Type B pancreatic cell (in vitro differentiated cells): ENCODE measurements around the gene CSRP3. TPM values are rescaled to one million over a fixed set of nuclear protein-coding genes. Genes with fewer than 3 reads are reported as not detected.

Experiments used
- DNase-seq: peaks from one replicate; pipeline ENCODE4 v3.0.0; 2021; ENCODE audit warnings: mixed read lengths; ENCODE audit not compliant: unreplicated experiment; ENCODE audit errors: extremely low spot score
- H3K27ac Mint-ChIP-seq: 2 replicates; pipeline ENCODE4 v1.8.0; 2021; ENCODE audit warnings: mild to moderate bottlenecking, mixed read lengths
- H3K27me3 Mint-ChIP-seq: 2 replicates; pipeline ENCODE4 v1.8.0; 2021; ENCODE audit warnings: mixed read lengths
- H3K36me3 Mint-ChIP-seq: 2 replicates; pipeline ENCODE4 v1.8.0; 2021; ENCODE audit warnings: mixed read lengths
- H3K4me1 Mint-ChIP-seq: one replicate; pipeline ENCODE4 v1.8.0; 2021; ENCODE audit warnings: mixed read lengths; ENCODE audit not compliant: unreplicated experiment
- H3K4me3 Mint-ChIP-seq: 2 replicates; pipeline ENCODE4 v1.8.0; 2021; ENCODE audit warnings: mild to moderate bottlenecking, mixed read lengths
- H3K9me3 Mint-ChIP-seq: 2 replicates; pipeline ENCODE4 v1.8.0; 2021; ENCODE audit warnings: mixed read lengths
- total RNA-seq: library from RNA; stranded (reverse); gene quantifications from 2 replicates; pipeline ENCODE4 v1.2.1, GENCODE V29; 2021; ENCODE audit warnings: low replicate concordance
- TF ChIP-seq, protein P1 (sequence below): fragments of 200-600 bp; sonication (generic); conservative IDR thresholded peaks from 2 replicates; pipeline ENCODE4 v1.5.0; 2021; ENCODE audit warnings: antibody characterized with exemption, mild to moderate bottlenecking

Gene CSRP3
- total RNA-seq, 1 donor from 2014 or later = not detected

DNA sequence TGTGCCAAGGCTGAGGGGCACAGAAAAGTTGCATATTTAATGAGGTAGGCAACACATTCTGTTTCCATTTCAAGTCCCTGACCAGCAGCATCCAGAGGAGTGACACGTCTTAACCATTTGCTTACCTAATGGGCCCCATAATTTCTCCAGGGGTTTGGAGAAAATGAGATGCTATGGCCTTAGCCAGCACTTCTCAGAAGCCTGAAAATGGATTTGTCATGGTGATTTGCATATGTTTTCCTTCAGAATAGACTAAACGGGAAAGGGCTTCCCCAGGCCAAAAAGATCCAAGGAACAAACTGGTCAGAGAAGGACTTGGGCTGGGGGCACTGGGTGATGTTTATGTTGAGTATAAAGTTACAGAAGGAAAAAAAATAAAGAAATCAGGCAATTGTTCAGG, 16.7 kb downstream of the CSRP3 start:
- TF ChIP-seq, protein P1, sequence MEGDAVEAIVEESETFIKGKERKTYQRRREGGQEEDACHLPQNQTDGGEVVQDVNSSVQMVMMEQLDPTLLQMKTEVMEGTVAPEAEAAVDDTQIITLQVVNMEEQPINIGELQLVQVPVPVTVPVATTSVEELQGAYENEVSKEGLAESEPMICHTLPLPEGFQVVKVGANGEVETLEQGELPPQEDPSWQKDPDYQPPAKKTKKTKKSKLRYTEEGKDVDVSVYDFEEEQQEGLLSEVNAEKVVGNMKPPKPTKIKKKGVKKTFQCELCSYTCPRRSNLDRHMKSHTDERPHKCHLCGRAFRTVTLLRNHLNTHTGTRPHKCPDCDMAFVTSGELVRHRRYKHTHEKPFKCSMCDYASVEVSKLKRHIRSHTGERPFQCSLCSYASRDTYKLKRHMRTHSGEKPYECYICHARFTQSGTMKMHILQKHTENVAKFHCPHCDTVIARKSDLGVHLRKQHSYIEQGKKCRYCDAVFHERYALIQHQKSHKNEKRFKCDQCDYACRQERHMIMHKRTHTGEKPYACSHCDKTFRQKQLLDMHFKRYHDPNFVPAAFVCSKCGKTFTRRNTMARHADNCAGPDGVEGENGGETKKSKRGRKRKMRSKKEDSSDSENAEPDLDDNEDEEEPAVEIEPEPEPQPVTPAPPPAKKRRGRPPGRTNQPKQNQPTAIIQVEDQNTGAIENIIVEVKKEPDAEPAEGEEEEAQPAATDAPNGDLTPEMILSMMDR = no peak
- DNase-seq = no peak
- H3K4me1 Mint-ChIP-seq = peaks cover 8% of the 10 kb centered on the region
- peaks cover 5% of the 10 kb centered on the region for H3K36me3 Mint-ChIP-seq
- H3K9me3 Mint-ChIP-seq = no peaks in the 10 kb centered on the region
- no peaks in the 10 kb centered on the region for H3K27me3 Mint-ChIP-seq
- H3K27ac Mint-ChIP-seq = no peak overlapping the region
- H3K4me3 Mint-ChIP-seq = no peak overlapping the region

DNA sequence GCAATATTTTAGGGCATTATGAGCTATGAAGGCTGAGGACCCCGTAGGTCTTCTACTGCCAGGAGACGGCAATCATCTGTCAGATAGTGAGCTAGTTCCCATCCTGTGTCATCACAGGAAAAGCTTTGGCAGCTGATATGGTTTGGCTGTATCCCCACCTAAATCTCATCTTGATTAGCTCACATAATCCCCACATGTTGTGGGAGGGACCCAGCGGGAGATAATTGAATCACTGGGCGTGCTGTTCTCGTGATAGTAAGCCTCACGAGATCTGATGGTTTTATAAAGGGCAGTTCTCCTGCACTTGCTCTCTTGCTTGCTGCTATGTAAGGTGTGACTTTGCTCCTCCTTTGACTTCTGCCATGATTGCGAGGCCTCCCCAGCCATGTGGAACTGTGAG, 18.1 kb downstream of the CSRP3 start:
- H3K9me3 Mint-ChIP-seq = no peaks in the 10 kb centered on the region
- no peak overlapping the region for H3K4me3 Mint-ChIP-seq
- H3K4me1 Mint-ChIP-seq = peaks cover 8% of the 10 kb centered on the region
- no peak overlapping the region for H3K27ac Mint-ChIP-seq
- no peaks in the 10 kb centered on the region for H3K27me3 Mint-ChIP-seq
- TF ChIP-seq, protein P1 = no peak
- DNase-seq = no peak
- H3K36me3 Mint-ChIP-seq = peaks cover 5% of the 10 kb centered on the region

DNA sequence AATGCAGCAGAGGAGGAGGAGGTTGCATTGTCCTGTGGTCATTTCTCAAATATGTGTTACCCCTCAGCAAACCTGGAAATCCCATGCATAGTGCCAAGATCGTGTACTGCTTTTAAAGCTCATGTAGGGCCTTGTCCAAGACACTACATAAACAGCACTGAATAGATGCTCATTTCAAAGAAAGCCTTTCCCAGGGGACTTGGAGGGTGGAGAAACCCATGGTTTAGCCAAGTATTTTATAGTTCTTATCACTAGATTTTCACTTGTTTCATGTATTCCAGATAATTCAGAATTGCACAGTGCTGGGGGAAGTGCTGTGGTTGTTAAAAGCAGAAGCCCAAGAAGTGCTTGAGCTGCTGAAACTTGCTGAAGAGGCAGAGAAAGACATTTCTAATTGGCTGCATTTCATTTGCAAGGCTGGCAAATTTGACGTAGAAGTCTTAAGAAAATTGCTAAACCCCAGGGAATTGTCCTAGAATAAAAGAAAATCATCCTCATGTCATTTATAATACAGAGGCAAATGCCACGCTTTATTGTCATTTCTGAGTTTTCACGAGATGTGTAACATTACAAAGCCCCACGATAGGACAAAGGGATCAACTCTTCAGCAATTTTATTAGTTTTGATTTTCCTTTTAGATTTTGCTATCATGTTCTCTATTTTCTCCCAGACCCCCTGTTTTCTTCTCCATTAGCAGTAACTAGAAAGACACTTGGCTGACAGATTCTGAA, 20.1 kb downstream of the CSRP3 start:
- Mint-ChIP-seq H3K36me3 (peaks cover 5% of the 10 kb centered on the region), H3K27me3 (no peaks in the 10 kb centered on the region), H3K9me3 (no peaks in the 10 kb centered on the region), H3K4me1 (no peaks in the 10 kb centered on the region), H3K27ac (no peak overlapping the region), H3K4me3 (no peak overlapping the region)
- no peak for DNase-seq
- TF ChIP-seq, protein P1 = no peak

DNA sequence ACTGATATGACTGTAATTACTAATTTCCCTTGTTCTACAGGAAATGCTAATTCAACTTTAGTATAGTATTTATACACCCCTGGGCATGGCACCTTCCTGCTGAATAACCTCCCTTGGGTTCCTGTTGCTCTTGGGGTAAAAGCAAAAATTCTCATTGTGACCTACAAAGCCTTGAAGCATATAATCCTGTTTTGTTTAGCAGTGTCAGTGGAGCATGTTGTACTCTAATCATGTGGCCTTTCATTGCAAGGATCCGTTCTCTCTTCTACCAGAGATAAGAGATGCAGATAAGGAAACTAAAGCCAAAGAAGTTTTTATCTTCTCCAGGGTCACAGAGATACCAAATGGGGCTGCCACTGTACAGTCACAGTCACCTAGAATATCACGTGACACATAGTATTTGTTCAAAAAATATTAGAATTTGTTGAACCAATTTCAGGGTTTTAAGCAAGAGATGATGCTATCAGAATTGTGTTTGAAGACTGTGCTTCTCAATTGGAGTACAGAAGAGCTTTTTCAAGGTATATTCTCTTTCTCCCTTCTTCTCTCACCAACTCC, 25.1 kb downstream of the CSRP3 start:
- TF ChIP-seq, protein P1 = no peak
- peaks cover 31% of the 10 kb centered on the region for H3K36me3 Mint-ChIP-seq
- H3K27me3 Mint-ChIP-seq = no peaks in the 10 kb centered on the region
- DNase-seq = no peak
- H3K9me3 Mint-ChIP-seq = no peaks in the 10 kb centered on the region
- H3K27ac Mint-ChIP-seq = no peak overlapping the region
- H3K4me1 Mint-ChIP-seq = no peaks in the 10 kb centered on the region
- H3K4me3 Mint-ChIP-seq = no peak overlapping the region

DNA sequence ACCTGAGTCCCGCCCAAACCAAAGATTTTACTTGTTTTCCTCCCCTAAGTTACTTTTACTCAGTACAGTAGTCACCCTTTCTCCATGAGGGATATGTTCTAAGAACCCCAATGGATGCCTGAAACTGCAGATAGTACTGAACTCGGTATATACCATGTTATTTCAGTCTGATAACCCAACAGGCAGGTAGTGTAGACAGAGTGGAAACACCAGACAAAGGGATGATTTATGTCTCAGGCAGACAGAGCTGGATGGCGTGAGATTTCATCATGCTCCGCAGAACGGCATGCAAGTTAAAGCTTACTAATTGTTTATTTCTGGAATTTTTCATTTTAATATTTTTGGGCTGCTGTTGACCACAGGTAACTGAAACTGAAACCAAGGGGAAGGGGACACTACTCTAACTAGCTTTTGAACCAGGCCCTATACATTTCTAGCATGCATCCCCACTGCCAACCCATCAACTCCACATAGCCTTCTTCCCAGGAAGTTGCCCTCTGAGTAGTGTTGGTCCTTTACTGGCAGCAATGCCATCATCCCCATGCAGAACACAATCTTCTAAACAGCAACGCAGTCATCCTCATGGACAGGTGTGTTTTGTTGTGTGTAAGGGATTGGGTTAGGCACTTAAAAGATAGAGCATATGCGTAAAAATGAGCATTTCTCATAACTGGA, 27.7 kb downstream of the CSRP3 start:
- H3K36me3 Mint-ChIP-seq = peaks cover 26% of the 10 kb centered on the region
- no peak for DNase-seq
- H3K9me3 Mint-ChIP-seq = no peaks in the 10 kb centered on the region
- H3K27ac Mint-ChIP-seq = no peak overlapping the region
- H3K4me1 Mint-ChIP-seq = no peaks in the 10 kb centered on the region
- TF ChIP-seq, protein P1 = no peak
- no peaks in the 10 kb centered on the region for H3K27me3 Mint-ChIP-seq
- H3K4me3 Mint-ChIP-seq = no peak overlapping the region
